Transverse colon (tissue), 3 donors: ENCODE results near the gene EXOC6.

Source experiments
- CTCF ChIP-seq, 5 experiments: fragments of 200-600 bp in 3 of 5; fragments of 450-650 bp in 2 of 5; sonication (generic) in 3 of 5; IDR thresholded peaks; 1 replicate in 2 of 5; 2 replicates in 3 of 5; pipeline ENCODE4 v1.5.1; 2016 to 2017; ENCODE audit warnings: antibody characterized with exemption in 5 of 5, inconsistent platforms in 3 of 5, mild to moderate bottlenecking in 2 of 5, moderate library complexity in 1 of 5
- POLR2A ChIP-seq: fragments of 450-650 bp; IDR thresholded peaks from one replicate; pipeline ENCODE4 v1.6.1; 2016; ENCODE audit warnings: antibody characterized with exemption, mild to moderate bottlenecking, moderate library complexity

GRCh38 chr10:92822964-92823363 lies 25.4 kb upstream of the EXOC6 start:
- no peak for TF ChIP-seq CTCF (IDR thresholded peaks at IDR 0.05)
- TF ChIP-seq POLR2A = no peak
